GM12801 (cell line): Measurements from ENCODE around the gene ADAM12.

Experiments
- TF ChIP-seq, protein P1 (sequence below): IDR thresholded peaks from one replicate; pipeline ENCODE4 v1.5.1; 2011; ENCODE audit warnings: control low read depth; ENCODE audit not compliant: insufficient read length; ENCODE audit errors: extremely low read depth

The ADAM12 gene

DNA sequence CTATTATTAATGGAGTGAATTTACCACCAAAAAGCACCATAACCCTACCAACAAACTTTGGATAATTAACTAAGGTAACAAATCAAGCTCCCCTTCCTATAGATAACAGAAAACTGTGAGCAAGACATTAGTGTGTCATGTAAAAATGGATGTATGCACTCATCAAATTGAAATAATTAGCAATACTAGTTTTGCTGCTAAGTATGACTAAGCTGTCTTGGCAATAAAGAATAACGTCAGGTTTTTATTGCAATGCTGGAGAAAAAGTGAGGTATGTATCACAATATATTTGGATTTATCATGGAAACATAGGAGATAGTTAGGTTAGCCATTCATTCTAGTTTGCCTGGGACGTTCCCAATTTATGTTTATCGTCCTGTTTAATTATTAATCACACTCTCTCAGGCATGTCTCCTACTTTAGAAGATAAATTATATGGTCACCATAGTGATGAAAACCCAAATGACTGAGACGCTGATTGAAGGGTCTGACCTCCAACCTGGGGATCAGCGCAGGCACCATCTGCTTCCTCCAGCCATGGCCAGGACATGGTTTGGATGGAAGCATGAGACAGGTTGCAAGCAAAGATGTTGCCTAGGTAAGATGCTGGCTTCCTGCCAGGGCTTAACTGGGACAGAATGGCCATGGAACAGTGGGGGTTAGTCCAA is 366.3 kb downstream of the ADAM12 start:
- TF ChIP-seq, protein P1, sequence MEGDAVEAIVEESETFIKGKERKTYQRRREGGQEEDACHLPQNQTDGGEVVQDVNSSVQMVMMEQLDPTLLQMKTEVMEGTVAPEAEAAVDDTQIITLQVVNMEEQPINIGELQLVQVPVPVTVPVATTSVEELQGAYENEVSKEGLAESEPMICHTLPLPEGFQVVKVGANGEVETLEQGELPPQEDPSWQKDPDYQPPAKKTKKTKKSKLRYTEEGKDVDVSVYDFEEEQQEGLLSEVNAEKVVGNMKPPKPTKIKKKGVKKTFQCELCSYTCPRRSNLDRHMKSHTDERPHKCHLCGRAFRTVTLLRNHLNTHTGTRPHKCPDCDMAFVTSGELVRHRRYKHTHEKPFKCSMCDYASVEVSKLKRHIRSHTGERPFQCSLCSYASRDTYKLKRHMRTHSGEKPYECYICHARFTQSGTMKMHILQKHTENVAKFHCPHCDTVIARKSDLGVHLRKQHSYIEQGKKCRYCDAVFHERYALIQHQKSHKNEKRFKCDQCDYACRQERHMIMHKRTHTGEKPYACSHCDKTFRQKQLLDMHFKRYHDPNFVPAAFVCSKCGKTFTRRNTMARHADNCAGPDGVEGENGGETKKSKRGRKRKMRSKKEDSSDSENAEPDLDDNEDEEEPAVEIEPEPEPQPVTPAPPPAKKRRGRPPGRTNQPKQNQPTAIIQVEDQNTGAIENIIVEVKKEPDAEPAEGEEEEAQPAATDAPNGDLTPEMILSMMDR, result no peak

DNA sequence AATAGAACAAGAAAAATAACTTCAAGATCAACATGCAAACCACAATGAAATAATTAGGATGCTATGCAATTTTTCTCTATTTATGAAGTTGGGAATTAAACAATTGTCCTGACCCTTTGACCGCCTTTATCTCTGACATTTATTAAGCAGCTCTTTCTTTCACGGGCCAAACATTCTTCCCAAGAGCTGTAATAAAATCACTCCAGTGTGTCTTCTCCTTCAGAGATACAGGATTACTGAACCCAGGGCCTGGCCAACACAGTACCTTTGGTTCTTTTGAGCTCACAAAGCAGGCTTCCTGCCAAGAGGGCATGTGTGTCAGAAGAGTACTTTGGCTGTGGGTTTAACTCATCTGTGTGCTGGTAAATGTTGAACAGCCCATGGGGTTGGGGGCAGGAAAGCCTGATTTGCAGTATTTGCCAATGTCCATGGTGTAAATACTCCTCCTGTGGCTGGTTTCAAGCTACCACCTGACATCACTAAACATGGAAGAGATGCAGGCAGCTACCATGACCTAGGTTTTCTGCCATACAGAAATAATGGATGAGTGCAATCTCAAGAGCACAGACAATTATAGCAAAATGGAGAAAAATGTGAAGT is 370.2 kb downstream of the ADAM12 start:
- TF ChIP-seq, protein P1, result no peak

DNA sequence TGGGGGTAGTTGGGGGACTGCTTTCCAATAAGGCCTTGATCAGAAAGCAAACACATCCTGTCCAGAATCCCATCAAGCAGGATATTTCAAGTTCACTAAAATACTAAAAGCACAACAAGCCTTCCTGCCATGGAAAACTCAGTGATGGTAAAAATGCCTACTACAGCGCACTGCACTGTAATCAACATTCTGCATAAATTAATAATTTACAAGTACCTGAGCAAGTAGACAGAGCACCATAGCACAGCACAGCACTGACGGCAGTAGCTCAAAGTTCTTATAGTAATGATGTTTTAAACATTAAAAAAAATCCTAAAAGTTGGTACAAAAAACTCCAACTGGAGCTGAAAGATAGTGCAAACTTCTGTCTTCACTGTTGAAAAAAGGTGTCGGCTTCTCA is 371.4 kb downstream of the ADAM12 start:
- TF ChIP-seq, protein P1, result no peak

DNA sequence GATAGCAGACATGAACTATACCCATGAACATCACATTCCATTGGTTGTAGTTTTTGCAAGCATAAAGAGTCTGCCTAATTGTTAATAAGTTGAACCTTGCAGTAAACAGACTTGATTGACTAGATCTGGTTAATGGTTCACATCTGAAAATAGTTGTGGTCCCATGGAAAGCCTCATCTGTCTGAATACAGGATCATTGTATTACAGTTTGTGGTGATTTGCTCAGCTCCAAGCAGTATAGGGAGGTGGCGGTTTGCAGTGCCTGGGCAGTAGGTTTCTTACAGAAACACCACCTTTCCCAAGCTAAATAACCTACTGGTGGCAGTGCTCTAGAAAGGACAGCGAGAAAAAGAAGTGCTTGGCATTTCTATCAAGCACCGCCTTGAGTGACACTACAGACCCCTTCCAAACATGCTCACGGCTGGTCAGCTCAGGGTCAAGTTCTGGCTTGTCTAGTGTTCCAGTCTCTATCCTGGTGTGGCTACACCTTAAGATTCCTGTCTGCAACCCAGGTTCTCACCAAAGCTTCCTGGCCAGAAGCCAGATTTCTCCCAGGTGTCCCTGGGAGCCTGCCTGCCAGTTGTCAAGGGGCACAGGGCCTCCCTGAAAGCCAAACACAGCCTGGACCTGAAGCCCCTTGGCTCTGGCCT is 372.0 kb downstream of the ADAM12 start:
- TF ChIP-seq, protein P1, result no peak

DNA sequence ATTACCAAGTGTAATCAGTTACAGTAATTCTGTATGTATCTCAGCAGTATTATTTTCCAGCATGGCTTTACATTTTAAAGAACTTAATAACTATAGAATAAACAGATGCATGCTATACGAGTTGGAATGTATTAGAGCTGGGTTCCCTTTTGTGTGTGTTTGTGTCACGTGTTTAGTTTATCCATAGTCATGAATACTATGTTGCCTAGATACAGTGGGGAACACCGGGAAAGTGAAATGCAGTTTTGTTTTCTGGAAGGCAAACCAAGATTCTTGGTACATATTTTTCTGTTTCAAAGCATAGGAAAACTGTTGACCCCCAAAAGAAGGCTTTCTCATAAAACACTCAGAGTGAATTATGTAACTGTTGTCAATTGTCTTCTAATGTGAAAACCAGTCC is 372.9 kb downstream of the ADAM12 start:
- TF ChIP-seq, protein P1, result no peak

DNA sequence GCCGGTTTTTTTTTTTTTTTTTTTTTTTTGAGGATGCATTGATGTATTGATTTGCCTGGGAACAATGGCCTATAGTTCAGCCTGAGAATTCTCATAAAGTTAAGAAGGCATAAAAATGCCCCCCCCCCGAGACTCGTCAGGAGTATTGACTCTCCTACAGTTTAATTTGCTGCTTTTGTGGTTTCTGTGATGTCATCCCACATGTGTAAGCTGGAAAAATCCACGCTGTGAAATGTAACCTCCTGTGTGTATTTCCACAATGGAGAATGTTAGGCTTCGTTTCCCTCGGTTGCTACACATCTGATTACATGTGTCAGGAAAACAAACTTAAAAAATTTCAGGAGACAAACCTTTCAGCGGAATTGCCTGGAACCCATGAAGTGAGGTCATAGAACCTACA is 374.0 kb downstream of the ADAM12 start:
- TF ChIP-seq, protein P1, result no peak

DNA sequence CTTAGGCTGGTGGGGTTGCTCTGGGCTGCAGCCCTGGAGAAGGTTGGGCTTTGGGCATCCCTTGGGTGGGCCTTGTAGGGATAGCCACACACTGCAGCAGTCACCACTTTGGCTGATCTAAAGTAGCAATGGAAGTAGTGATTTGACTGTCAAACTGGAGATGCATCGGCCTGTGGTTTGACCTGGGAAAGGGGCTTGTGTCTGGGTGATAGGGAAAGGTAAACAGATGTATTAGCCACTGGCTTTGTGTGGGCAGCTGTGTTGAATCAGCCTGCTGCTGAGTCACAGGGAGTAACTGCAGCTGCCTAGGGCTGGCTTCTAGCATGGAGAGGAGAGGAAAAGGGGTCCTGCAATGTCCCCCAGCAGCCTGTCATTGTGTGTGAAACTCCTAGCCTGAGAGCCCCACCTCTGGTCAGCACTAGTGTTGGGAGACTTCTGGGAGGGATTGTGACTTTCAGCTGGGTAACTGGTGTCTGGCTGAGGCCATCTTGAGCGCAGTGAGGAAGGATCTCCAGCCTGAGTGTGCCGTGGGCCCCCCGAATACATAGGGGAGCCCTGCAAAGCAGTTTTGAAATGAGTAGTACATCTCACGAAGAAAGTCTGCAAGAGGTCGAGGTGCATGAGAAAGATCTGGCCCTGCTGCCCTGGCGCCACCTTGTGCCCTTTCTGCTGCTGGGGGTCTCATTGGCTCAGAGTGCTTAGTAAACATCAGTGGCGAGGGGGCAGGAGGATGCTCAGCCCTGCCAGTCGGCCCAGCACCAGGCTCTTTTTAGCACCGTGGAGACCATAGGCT is 374.6 kb downstream of the ADAM12 start:
- TF ChIP-seq, protein P1, result no peak
